Mesendoderm (in vitro differentiated cells): ENCODE measurements around the gene CASP2.
A peak's percentile ranks its signal among the peaks of the same experiment; 100 is the strongest.

Experiments
- DNase-seq: peaks from one replicate; pipeline ENCODE4 v3.0.0; 2013
- H2AK5ac ChIP-seq: 2 replicates; pipeline ENCODE4 v1.6.1; 2013; ENCODE audit warnings: low read length, inconsistent platforms
- H2BK120ac ChIP-seq: 2 replicates; pipeline ENCODE4 v1.6.1; 2013; ENCODE audit warnings: low read depth, mild to moderate bottlenecking, low read length, moderate library complexity, mixed read lengths
- H2BK15ac ChIP-seq: replicated peaks from 2 replicates; pipeline ENCODE4 v1.6.1; 2013; ENCODE audit warnings: low read depth, mild to moderate bottlenecking, moderate library complexity
- H2BK5ac ChIP-seq: 2 replicates; pipeline ENCODE4 v1.6.1; 2013; ENCODE audit warnings: low read length, inconsistent platforms
- H3K18ac ChIP-seq: 2 replicates; pipeline ENCODE4 v1.6.1; 2013; ENCODE audit warnings: mild to moderate bottlenecking, low read length, mixed read lengths
- H3K23ac ChIP-seq: one replicate; pipeline ENCODE4 v1.6.1; 2013; ENCODE audit warnings: low read length
- H3K27ac ChIP-seq: 2 replicates; pipeline ENCODE4 v1.5.1; 2013; ENCODE audit warnings: low read depth, mild to moderate bottlenecking, inconsistent platforms, low read length, moderate library complexity
- H3K27me3 ChIP-seq: 2 replicates; pipeline ENCODE4 v1.6.1; 2013; ENCODE audit warnings: low read length, control low read depth, mild to moderate bottlenecking, inconsistent platforms; ENCODE audit not compliant: insufficient read depth, poor library complexity
- H3K36me3 ChIP-seq: 2 replicates; pipeline ENCODE4 v1.6.1; 2013; ENCODE audit warnings: low read length, inconsistent platforms; ENCODE audit not compliant: control insufficient read depth, insufficient read depth
- H3K4ac ChIP-seq: one replicate; pipeline ENCODE4 v1.6.1; 2013; ENCODE audit warnings: low read depth, mild to moderate bottlenecking, low read length, moderate library complexity
- H3K4me1 ChIP-seq: 2 replicates; pipeline ENCODE4 v1.6.1; 2013; ENCODE audit warnings: low read depth, low read length, inconsistent platforms; ENCODE audit not compliant: control insufficient read depth
- H3K4me2 ChIP-seq: 2 replicates; pipeline ENCODE4 v1.6.1; 2013; ENCODE audit warnings: low read length
- H3K4me3 ChIP-seq: 2 replicates; pipeline ENCODE4 v1.5.1; 2013; ENCODE audit warnings: mild to moderate bottlenecking, low read length
- H3K56ac ChIP-seq: one replicate; pipeline ENCODE4 v1.6.1; 2013; ENCODE audit warnings: low read length
- H3K79me1 ChIP-seq: 2 replicates; pipeline ENCODE4 v1.6.1; 2013; ENCODE audit warnings: low read length, inconsistent platforms
- H3K79me2 ChIP-seq: 2 replicates; pipeline ENCODE4 v1.6.1; 2013; ENCODE audit warnings: mild to moderate bottlenecking, low read length; ENCODE audit not compliant: control insufficient read depth, insufficient read depth
- H3K9ac ChIP-seq: 2 replicates; pipeline ENCODE4 v1.6.1; 2013; ENCODE audit warnings: low read length, inconsistent platforms
- H4K5ac ChIP-seq: one replicate; pipeline ENCODE4 v1.6.1; 2013; ENCODE audit warnings: low read length
- H4K8ac ChIP-seq: one replicate; pipeline ENCODE4 v1.6.1; 2013; ENCODE audit warnings: low read depth, mild to moderate bottlenecking, control low read depth, low read length, moderate library complexity
- WGBS: extraction: QIAGEN DNeasy Blood & Tissue Kit; methylation state at CpG from one replicate; pipeline ENCODE4 v1.1.7; 2013; ENCODE audit warnings: low lambda C conversion rate, missing lambda C conversion rate; ENCODE audit not compliant: insufficient coverage; ENCODE audit errors: extremely low coverage; 5-methylcytosine and 5-hydroxymethylcytosine counted together

Gene CASP2

GRCh38 chr7:143304938-143305337, 16.8 kb downstream of the CASP2 start:
- Histone ChIP-seq H2BK5ac (no peak overlapping the region), H2BK15ac (no peak overlapping the region), H3K9ac (no peak overlapping the region), H3K4me3 (no peak overlapping the region), H3K4ac (no peak overlapping the region), H4K8ac (no peak overlapping the region), H2AK5ac (no peak overlapping the region), H3K27me3 (no peaks in the 10 kb centered on the region), H3K27ac (no peak overlapping the region), H4K5ac (no peak overlapping the region), H3K23ac (no peak overlapping the region), H3K79me1 (peaks cover 4% of the 10 kb centered on the region), H3K36me3 (peaks cover 24% of the 10 kb centered on the region), H3K18ac (no peak overlapping the region), H3K79me2 (no peaks in the 10 kb centered on the region), H2BK120ac (no peak overlapping the region), H3K56ac (no peak overlapping the region), H3K4me2 (no peak overlapping the region), H3K4me1 (no peaks in the 10 kb centered on the region)
- no peak for DNase-seq
- no CpG with 5 or more reads among the region's 6 CpGs for WGBS

- Histone ChIP-seq H4K8ac (no peak overlapping the region), H3K56ac (no peak overlapping the region), H3K27me3 (no peaks in the 10 kb centered on the region), H4K5ac (no peak overlapping the region), H3K4ac (no peak overlapping the region), H3K18ac (no peak overlapping the region), H3K79me2 (no peaks in the 10 kb centered on the region), H3K27ac (no peak overlapping the region), H2BK15ac (no peak overlapping the region), H2BK5ac (no peak overlapping the region), H3K4me3 (no peak overlapping the region), H3K79me1 (peaks cover 2% of the 10 kb centered on the region), H2BK120ac (no peak overlapping the region), H2AK5ac (no peak overlapping the region), H3K36me3 (peaks cover 20% of the 10 kb centered on the region), H3K9ac (no peak overlapping the region), H3K4me2 (no peak overlapping the region), H3K4me1 (no peaks in the 10 kb centered on the region), H3K23ac (no peak overlapping the region)
- peak; percentile 66 for DNase-seq
- 100% methylated on average over 1 of the region's 10 CpGs for WGBS
Observed at GRCh38 chr7:143305423-143306070, 17.4 kb downstream of the CASP2 start.

- no CpG with 5 or more reads among the region's 2 CpGs for WGBS
- no peak overlapping the region for H4K8ac ChIP-seq
- H3K36me3 ChIP-seq: peaks cover 13% of the 10 kb centered on the region
Observed at GRCh38 chr7:143308632-143309031, 20.5 kb downstream of the CASP2 start.

GRCh38 chr7:143314127-143314526, 26.0 kb downstream of the CASP2 start:
- no peak overlapping the region for H2BK15ac ChIP-seq
- no peak overlapping the region for H3K4ac ChIP-seq
- H3K79me1 ChIP-seq: no peaks in the 10 kb centered on the region
- no peaks in the 10 kb centered on the region for H3K27me3 ChIP-seq
- H3K4me1 ChIP-seq: no peaks in the 10 kb centered on the region
- H3K18ac ChIP-seq: no peak overlapping the region
- no peaks in the 10 kb centered on the region for H3K36me3 ChIP-seq
- no peak overlapping the region for H3K4me2 ChIP-seq
- H3K56ac ChIP-seq: no peak overlapping the region
- DNase-seq: no peak
- H3K4me3 ChIP-seq: no peak overlapping the region
- H3K27ac ChIP-seq: no peak overlapping the region
- no peak overlapping the region for H3K9ac ChIP-seq
- H2BK120ac ChIP-seq: no peak overlapping the region
- no peaks in the 10 kb centered on the region for H3K79me2 ChIP-seq
- no peak overlapping the region for H2AK5ac ChIP-seq
- no peak overlapping the region for H4K8ac ChIP-seq
- no peak overlapping the region for H2BK5ac ChIP-seq
- no peak overlapping the region for H3K23ac ChIP-seq
- H4K5ac ChIP-seq: no peak overlapping the region

More at GRCh38 chr7:143308632-143309031, 20.5 kb downstream of the CASP2 start:
- Histone ChIP-seq H2BK5ac (no peak overlapping the region), H3K4me2 (no peak overlapping the region), H2BK15ac (no peak overlapping the region), H3K4ac (no peak overlapping the region), H3K4me1 (no peaks in the 10 kb centered on the region), H3K79me2 (no peaks in the 10 kb centered on the region), H3K27ac (no peak overlapping the region), H3K4me3 (no peak overlapping the region), H2BK120ac (no peak overlapping the region), H3K23ac (no peak overlapping the region), H3K18ac (no peak overlapping the region), H3K9ac (no peak overlapping the region), H2AK5ac (no peak overlapping the region), H3K56ac (no peak overlapping the region), H4K5ac (no peak overlapping the region), H3K27me3 (no peaks in the 10 kb centered on the region), H3K79me1 (peaks cover 2% of the 10 kb centered on the region)
- DNase-seq: no peak

GRCh38 chr7:143315776-143316175, 27.6 kb downstream of the CASP2 start, which contains the start of gene CLCN1:
CLCN1 (plus strand) TSS chr7:143316111; CDS start chr7:143316213, 102 bp downstream.
- Histone ChIP-seq H2AK5ac (no peak within 1 kb of the TSS), H3K4me2 (no peak within 1 kb of the TSS), H3K79me2 (no peaks in the 10 kb centered on the region), H3K27me3 (no peaks in the 10 kb centered on the region), H3K9ac (no peak within 1 kb of the TSS), H3K79me1 (no peaks in the 10 kb centered on the region), H3K23ac (no peak within 1 kb of the TSS), H2BK5ac (no peak within 1 kb of the TSS), H2BK15ac (no peak within 1 kb of the TSS), H3K27ac (no peak within 1 kb of the TSS), H3K4ac (no peak within 1 kb of the TSS), H3K36me3 (no peaks in the 10 kb centered on the region), H4K5ac (no peak within 1 kb of the TSS), H4K8ac (no peak within 1 kb of the TSS), H3K56ac (no peak within 1 kb of the TSS), H3K4me1 (no peaks in the 10 kb centered on the region), H3K4me3 (no peak within 1 kb of the TSS), H3K18ac (no peak within 1 kb of the TSS), H2BK120ac (no peak within 1 kb of the TSS)
- WGBS: no CpG with 5 or more reads among the region's 5 CpGs
- DNase-seq: no peak

- Histone ChIP-seq H4K5ac (no peak overlapping the region), H3K27me3 (no peaks in the 10 kb centered on the region), H3K4ac (no peak overlapping the region), H3K4me3 (no peak overlapping the region), H2AK5ac (no peak overlapping the region), H3K56ac (no peak overlapping the region), H3K9ac (no peak overlapping the region), H2BK5ac (no peak overlapping the region), H3K79me1 (no peaks in the 10 kb centered on the region), H3K23ac (no peak overlapping the region), H2BK15ac (no peak overlapping the region), H3K36me3 (no peaks in the 10 kb centered on the region), H3K79me2 (no peaks in the 10 kb centered on the region), H3K4me2 (no peak overlapping the region), H3K4me1 (no peaks in the 10 kb centered on the region), H3K27ac (no peak overlapping the region), H3K18ac (no peak overlapping the region), H2BK120ac (no peak overlapping the region), H4K8ac (no peak overlapping the region)
- no peak for DNase-seq
- no CpG with 5 or more reads among the region's 4 CpGs for WGBS
Observed at GRCh38 chr7:143316492-143316891, 28.3 kb downstream of the CASP2 start.
